PFSK-1 (cell line): ENCODE measurements around the gene FAM117A.

Source experiments
- FOXP2 ChIP-seq: optimal IDR thresholded peaks from 2 replicates; pipeline ENCODE3; 2011; ENCODE audit warnings: borderline replicate concordance, control low read depth, inconsistent platforms; ENCODE audit not compliant: insufficient read depth; ENCODE audit errors: extremely low read length, extremely low read depth
- POLR2AphosphoS5 ChIP-seq: IDR thresholded peaks from 2 replicates; pipeline ENCODE4 v1.6.1; 2012; ENCODE audit warnings: low read depth, mild to moderate bottlenecking, control low read depth, low read length, moderate library complexity
- REST ChIP-seq, 2 experiments: IDR thresholded peaks; 2 replicates each; pipeline versions ENCODE4 v1.6.1 to v1.8.0; 2011 to 2012; ENCODE audit warnings: low read depth in 2 of 2, low read length in 2 of 2, control low read depth in 1 of 2, inconsistent platforms in 1 of 2, mild to moderate bottlenecking in 1 of 2, moderate library complexity in 1 of 2; ENCODE audit not compliant: insufficient read depth in 1 of 2
- SIN3A ChIP-seq: IDR thresholded peaks from 2 replicates; pipeline ENCODE4 v1.6.1; 2012; ENCODE audit warnings: mild to moderate bottlenecking, low read length, moderate library complexity, borderline replicate concordance; ENCODE audit not compliant: insufficient read depth
- TAF1 ChIP-seq: IDR thresholded peaks from 2 replicates; pipeline ENCODE4 v1.6.1; 2012; ENCODE audit warnings: low read length, control low read depth, borderline replicate concordance; ENCODE audit not compliant: insufficient read depth

FAM117A gene

GRCh38 chr17:49691677-49692191 lies 72.2 kb downstream of the FAM117A start:
- TF ChIP-seq SIN3A = no peak

GRCh38 chr17:49691086-49691676 lies 72.8 kb downstream of the FAM117A start:
- no peak for TF ChIP-seq SIN3A
- no peak for TF ChIP-seq TAF1
- no peak for TF ChIP-seq FOXP2
- no peak for TF ChIP-seq REST (IDR thresholded peaks at IDR 0.05; ENCODE audit: insufficient read depth in 1 of 2, low read depth in 2 of 2, low read length in 2 of 2)
- no peak for TF ChIP-seq POLR2AphosphoS5

- TF ChIP-seq SIN3A (no peak), TAF1 (no peak), POLR2AphosphoS5 (no peak), REST (IDR thresholded peaks at IDR 0.05; ENCODE audit: insufficient read depth in 1 of 2, low read depth in 2 of 2, low read length in 2 of 2) (no peak), FOXP2 (no peak)
These were observed 73.7 kb downstream of the FAM117A start for GRCh38 chr17:49690256-49690655.

- no peak for TF ChIP-seq POLR2AphosphoS5
These were observed 75.1 kb downstream of the FAM117A start for GRCh38 chr17:49688848-49689247.

- TF ChIP-seq POLR2AphosphoS5 (no peak), SIN3A (peak; percentile 19; the same call in 1 of the 2 replicates)
These were observed 75.9 kb downstream of the FAM117A start for GRCh38 chr17:49687878-49688491.

- TF ChIP-seq POLR2AphosphoS5 = no peak
- TF ChIP-seq SIN3A = no peak
- TF ChIP-seq TAF1 = no peak
- TF ChIP-seq FOXP2 = no peak
- TF ChIP-seq REST (IDR thresholded peaks at IDR 0.05; ENCODE audit: insufficient read depth in 1 of 2, low read depth in 2 of 2, low read length in 2 of 2) = no peak
These were observed 82.6 kb downstream of the FAM117A start for GRCh38 chr17:49681106-49681979.
